ENCODE results near the gene PDXK. TPM values are rescaled to one million over a fixed set of nuclear protein-coding genes. Genes with fewer than 3 reads are reported as not detected.

Gene PDXK
- total RNA-seq, 1 experiment from 2014 or later, result 88.2 TPM

- DNase-seq (ENCODE audit: low spot score), result no peak
- in situ Hi-C loops (cut with HindIII; ENCODE audit: low sequenced_read_pairs), result no loop called here
Observed at GRCh38 chr21:43792406-43792805, 73.5 kb downstream of the PDXK start.

DNA sequence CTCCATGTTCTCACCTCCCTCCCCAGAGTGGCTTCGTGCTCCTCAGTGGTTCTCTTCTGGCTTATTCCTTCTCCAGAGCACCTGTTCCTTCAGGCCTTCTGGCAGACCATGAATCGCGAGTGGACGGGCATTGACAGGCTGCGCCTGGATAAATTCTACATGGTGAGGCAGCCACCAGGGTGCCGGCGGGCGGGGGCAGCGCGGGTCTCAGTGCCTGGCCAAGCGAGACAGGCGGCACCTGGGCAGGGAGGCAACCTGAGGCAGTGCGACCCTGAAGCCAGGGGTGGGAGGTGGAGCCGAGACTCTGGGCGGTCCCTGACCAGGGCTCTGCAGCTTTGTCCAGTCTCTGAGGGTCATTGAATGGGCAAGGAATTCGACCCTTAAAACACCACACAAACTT is 74.3 kb downstream of the PDXK start:
- DNase-seq (ENCODE audit: low spot score), result no peak
- in situ Hi-C loops (cut with HindIII; ENCODE audit: low sequenced_read_pairs), result no loop called here

DNA sequence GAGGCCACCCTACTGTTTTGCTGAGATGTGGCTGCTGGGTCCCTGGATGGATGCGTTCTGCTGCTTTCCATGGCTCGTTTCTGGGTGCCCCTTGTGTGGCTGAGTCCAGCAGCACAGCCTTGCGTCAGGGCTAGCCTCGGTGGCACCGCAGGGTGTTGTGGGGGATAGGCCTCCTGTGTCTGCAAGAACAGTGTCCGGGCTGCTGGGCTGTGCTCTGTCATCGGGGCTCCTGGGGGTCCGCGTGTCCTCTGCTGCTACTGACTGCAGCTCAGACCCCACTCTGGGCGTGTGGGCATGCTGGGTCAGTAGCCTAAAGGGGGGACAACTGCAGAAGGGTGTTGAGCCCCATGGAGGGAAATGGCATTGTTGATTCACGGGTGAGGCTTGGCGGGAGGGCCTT is 75.4 kb downstream of the PDXK start:
- in situ Hi-C loops (cut with HindIII; ENCODE audit: low sequenced_read_pairs), result no loop called here

GRCh38 chr21:43794857-43795256 is 75.9 kb downstream of the PDXK start:
- DNase-seq (ENCODE audit: low spot score), result no peak
- in situ Hi-C loops (cut with HindIII; ENCODE audit: low sequenced_read_pairs), result no loop called here

More for the DNA sequence above, 75.4 kb downstream of the PDXK start:
- no peak for DNase-seq (ENCODE audit: low spot score)

DNA sequence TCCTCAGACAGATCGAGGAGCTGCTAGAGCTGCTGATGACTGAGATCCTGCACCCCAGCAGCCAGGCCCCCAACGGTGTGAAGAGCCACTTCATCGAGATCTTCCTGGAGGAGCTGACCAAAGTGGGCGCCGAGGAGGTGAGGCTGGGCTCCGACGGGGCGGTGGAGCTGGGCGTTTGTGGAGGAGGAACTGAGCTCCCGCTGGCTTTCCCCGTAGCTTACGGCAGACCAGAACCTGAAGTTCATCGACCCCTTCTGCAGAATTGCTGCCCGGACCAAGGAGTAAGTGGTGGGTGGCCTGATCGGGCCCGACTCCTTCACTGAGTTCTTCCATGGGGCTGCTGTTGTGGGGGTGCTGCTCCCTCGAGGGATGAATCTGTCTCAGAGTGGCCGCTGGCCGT is 78.5 kb downstream of the PDXK start:
- in situ Hi-C loops (cut with HindIII; ENCODE audit: low sequenced_read_pairs), result no loop called here

GRCh38 chr21:43797925-43798715 is 79.2 kb downstream of the PDXK start:
- no peak for DNase-seq (ENCODE audit: low spot score)
- in situ Hi-C loops (cut with HindIII; ENCODE audit: low sequenced_read_pairs), result no loop called here

More for the DNA sequence above, 78.5 kb downstream of the PDXK start:
- DNase-seq (ENCODE audit: low spot score), result no peak

DNA sequence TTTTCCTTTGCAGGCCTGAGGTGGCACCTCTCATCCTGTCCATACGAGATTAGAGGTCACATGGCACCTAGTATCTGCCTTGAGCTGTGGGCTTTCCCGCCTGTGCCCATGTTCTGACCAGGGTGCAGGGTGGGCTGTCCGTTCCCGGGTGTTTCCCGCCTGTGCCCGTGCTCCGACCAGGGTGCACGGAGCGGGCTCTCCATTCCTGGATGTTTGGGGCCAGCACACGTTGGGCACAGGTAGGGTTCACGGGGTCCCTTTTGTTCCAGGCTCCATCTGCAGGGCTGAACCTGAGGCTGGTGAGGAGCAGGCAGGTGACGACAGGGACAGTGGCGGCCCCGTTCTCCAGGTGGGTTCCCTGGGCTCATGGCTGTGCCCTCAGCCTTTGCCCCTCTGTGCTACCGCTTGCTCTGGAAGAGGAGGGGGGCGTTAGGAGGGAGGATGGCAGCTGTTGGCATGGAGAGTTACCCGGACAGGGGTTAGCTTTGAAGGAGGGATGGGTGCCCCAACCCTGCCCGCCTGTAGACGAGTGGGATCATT is 80.4 kb downstream of the PDXK start:
- DNase-seq (ENCODE audit: low spot score), result no peak
- in situ Hi-C loops (cut with HindIII; ENCODE audit: low sequenced_read_pairs), result no loop called here

DNA sequence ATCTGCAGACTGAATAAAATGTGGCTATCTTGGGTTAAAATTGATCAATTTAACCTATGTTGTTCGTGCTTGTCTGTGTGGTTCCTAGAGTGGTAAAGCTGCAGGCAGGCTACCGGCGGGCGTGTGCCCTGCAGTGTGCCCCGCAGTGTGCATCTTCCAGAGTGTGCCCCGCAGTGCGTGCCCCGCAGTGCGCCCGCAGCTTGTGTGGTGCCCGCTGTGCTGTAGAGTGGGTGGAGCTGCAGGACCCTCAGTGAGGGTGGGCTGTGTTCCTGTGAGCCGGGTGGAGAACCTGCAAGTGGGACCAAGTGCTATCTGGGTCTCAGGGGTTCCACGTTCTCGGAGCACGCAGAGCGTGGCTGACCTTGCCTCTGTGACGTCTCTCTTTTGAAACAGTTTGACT is 81.2 kb downstream of the PDXK start:
- in situ Hi-C loops (cut with HindIII; ENCODE audit: low sequenced_read_pairs), result no loop called here

GRCh38 chr21:43800566-43800965 is 81.6 kb downstream of the PDXK start:
- in situ Hi-C loops (cut with HindIII; ENCODE audit: low sequenced_read_pairs), result no loop called here

More for the DNA sequence above, 81.2 kb downstream of the PDXK start:
- DNase-seq (ENCODE audit: low spot score), result no peak

DNA sequence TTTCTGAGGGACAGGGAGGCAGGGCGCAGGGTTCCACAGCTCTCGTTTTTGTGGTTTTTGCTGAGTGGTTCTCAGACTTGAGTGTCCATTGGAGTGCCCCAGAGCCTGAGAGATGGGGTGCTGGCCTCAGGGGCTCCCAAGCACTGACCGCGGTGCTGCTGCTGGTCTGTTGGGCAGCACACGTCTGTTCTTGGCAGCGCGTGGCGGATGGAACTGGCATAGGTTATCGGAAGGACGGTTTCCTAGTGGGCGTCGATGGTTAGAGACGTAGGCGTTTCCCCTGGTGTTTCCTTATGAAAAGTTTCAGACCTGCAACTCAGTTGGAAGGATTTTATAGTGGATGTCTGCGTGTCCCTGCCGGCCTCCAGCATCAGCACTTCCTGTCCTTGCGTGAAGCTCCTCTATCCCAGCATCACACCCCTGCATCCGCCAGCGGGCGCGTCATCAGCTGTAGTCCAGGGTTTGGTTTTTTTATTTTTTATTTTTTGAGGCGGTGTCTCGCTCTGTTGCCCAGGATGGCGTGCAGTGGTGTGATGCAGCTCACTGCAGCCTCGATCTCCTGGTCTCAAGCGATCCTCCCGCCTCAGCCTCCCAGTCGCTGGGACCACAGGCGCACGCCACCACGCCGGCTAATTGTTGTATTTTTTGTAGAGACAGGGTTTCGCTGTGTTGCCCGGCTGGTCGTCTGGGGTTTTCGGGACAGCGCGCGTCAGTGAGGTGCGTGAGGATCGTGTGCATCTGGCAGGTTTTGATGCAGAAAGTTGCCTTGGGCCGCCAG is 82.3 kb downstream of the PDXK start:
- in situ Hi-C loops (cut with HindIII; ENCODE audit: low sequenced_read_pairs), result no loop called here
- no peak for DNase-seq (ENCODE audit: low spot score)

More at GRCh38 chr21:43800566-43800965, 81.6 kb downstream of the PDXK start:
- DNase-seq (ENCODE audit: low spot score), result no peak

GRCh38 chr21:43802713-43803313 is 83.9 kb downstream of the PDXK start:
- no peak for DNase-seq (ENCODE audit: low spot score)

DNA sequence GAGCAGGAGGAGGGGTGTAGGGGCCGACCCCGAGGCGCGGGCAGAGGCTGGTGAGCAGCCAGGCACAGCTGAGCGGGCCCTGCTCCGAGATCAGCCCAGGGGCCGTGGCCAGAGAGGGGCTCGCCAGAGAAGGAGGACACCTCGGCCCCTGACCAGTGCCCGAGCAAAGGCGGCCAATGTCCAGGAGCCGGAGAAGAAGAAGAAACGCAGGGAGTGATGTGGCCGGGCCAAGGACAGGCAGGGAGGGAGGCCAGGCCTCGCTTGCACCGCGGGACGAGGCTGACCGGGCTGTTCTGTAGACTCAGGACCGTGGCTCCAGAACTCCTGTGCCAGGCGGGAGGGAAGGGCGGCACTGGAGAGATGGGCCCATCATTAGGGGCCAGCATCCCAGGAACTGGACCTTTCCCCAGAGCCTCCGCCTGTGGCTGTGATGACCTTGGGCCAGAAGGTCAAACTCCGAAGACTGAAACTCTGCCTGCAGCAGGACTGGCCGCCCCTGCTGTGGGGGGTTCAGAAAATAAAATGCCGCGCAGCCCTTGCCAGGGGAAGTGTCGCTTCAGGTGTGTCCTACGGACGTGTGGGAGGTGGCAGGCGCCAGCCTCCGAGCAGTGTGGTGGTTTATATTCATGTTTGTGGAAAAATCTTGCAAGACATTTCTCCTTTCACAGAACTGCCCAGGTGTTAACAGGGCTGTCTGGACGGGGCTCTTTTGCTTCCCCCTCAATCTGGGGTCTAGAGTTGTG is 84.8 kb downstream of the PDXK start:
- in situ Hi-C loops (cut with HindIII; ENCODE audit: low sequenced_read_pairs), result no loop called here
- DNase-seq (ENCODE audit: low spot score), result no peak

More at GRCh38 chr21:43802713-43803313, 83.9 kb downstream of the PDXK start:
- in situ Hi-C loops (cut with HindIII; ENCODE audit: low sequenced_read_pairs), result no loop called here

DNA sequence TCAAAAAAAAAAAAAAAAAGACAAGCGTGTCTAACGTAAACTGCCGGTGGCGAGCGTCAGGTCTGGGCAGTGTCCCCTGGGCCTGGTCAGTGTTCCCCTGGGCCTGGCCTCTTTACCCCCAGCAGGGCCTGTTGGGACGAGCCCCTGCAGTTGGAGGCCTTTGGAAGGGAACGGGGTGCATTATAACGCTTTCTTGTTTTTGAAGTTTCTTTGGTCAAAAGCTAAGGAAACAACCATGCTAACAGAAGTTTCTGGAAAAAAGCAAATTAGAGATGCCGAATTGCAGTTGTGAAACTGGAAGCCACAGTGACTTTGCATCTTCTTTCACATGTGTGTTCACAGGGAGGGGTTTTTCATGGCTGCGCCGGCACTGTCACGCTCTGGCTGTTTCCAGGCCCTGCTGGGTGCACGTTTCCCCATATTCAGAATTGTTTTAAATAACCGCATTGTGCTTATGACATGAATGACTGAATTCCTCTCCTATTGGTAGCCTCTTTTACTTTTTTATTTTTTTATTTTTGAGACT is 86.4 kb downstream of the PDXK start:
- DNase-seq (ENCODE audit: low spot score), result no peak
- in situ Hi-C loops (cut with HindIII; ENCODE audit: low sequenced_read_pairs), result no loop called here

- in situ Hi-C loops (cut with HindIII; ENCODE audit: low sequenced_read_pairs), result no loop called here
- DNase-seq (ENCODE audit: low spot score), result no peak
Observed at GRCh38 chr21:43806017-43806710, 87.2 kb downstream of the PDXK start.

DNA sequence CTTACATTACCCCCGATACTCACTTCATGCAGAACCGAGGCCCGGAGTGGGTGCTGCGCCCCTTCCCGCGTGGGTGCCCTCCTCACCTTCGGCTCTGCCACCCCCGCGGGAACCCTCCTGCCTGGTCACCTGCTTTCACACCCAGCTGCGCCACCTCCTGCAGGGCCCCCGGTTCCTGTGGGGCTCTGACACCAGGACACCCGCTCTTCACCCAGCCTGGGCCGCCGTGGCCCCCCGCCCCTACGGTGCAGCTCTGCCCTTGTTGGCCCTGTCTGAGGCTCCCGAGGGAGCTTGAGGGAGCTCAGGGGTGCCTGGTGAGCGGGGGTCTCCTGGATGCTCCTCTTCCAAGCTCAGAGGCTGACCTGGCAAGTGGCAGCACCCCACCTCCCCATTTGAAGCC is 89.4 kb downstream of the PDXK start:
- no peak for DNase-seq (ENCODE audit: low spot score)
- in situ Hi-C loops (cut with HindIII; ENCODE audit: low sequenced_read_pairs), result no loop called here

- in situ Hi-C loops (cut with HindIII; ENCODE audit: low sequenced_read_pairs), result no loop called here
Observed at GRCh38 chr21:43808832-43809251, 89.9 kb downstream of the PDXK start.

DNA sequence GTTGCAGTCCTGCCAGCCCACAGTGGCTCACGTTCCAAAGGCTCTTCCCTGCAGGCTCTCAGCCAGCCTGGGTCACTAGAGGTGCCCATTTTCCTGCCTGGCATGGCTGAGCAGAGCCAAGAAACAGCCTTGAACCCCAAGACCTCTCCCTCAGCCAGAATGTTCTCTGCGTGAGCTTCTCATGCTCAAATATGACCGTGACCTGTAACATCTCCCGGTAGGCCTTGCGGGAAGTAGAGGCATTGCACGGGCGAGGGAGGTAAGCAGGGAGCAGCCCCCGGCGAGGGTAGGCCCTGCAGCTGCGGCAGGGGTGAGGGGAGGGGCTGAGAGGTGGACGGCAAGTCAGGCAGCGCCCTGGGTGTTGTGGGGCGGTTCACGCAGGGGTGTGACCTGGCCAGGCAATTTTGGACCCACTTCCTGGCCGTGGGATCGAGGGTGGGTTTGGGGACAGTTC is 90.4 kb downstream of the PDXK start:
- in situ Hi-C loops (cut with HindIII; ENCODE audit: low sequenced_read_pairs), result no loop called here
- DNase-seq (ENCODE audit: low spot score), result no peak

More at GRCh38 chr21:43808832-43809251, 89.9 kb downstream of the PDXK start:
- DNase-seq (ENCODE audit: low spot score), result no peak

DNA sequence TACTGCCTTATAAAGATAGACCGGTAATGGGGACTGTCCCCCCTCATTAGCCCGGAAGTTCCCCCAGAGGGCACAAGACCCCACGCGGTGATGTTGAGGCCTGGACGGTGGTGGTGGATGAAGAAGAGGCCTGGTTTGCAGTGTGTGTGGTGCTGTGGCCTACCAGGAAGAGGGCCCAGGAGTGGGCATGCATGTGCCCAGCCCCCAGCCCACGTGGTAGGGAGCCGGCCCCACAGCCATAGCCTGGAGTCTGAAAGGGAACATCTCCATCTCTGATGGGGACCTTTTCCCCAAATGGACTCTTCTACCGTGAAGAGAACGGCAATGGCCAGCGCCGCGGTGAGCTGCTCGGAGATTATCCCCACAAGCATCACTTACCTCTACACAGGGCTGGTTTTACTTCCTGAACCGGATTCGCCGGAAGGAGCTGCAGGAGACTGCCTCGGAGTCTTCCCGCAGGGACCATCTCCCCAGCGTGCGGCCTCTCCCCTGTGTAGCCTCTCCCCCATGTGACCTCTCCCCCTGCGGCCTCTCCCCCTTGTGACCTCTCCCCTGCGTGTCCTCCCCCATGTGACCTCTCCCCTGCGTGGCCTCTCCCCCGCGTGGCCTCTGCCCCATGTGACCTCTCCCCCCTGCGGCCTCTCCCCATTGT is 91.0 kb downstream of the PDXK start:
- in situ Hi-C loops (cut with HindIII; ENCODE audit: low sequenced_read_pairs), result no loop called here
- no peak for DNase-seq (ENCODE audit: low spot score)
